ENCODE data around the gene CBX5.
"Not testable (repeated sequence)": the region's sequence is repeated elsewhere in the genome, so short reads cannot be mapped to it uniquely, and the experiment has no call there.

The CBX5 gene

GRCh38 chr12:54195737-54196347, 84.1 kb downstream of the CBX5 start:
- DNase-seq, result no peak

DNA sequence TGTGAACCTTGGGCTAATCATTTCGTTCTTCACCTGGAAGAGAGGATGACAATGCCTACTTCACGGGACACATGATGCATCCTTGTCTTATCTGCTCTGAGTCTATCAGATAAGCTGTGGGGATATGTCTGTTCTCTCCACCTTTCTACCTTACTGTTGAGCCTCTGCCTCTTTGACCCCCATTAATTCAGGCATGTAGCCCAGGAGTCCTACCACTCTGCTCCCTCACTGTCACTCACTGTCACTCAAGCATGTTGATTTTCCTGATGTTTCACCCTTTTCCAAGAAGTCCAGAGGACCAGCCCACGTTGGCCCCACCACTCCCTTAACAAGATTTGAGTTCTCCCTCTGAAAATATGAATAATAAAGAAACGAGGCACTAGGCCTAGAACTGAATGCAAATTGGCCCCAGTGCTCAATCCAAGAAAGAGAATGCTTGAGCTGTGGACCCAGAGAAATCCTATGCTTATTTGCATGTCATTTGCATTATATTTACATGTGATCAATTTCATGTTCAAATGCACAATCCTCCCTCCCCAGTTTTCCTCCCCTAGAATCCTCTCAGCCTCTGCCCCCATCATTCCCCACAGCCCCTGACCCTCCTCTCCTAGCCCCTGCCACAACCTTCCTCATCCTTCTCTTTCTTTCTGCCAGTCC, 84.7 kb downstream of the CBX5 start:
- DNase-seq, result no peak

- not testable (repeated sequence) for DNase-seq
Observed at GRCh38 chr12:54194611-54195010, 85.3 kb downstream of the CBX5 start.

DNA sequence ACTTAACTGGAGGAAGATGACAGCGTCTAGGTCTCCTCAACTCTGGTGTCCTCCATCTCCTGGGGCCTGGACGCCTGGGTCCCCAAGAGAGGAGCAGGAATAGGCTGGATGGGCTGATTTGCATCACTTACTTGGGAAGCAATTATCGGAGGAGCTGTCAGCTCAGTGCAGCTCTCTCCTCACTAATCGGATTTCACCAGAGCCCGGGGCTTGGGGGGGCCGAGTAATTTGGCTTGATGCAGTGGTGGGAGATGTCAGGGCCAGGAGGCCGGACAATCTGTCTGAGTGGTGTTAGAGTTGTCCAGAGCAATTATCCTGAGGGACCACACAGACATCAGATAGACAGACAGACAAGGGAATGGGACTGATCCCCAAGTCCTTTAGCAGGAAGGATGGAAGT, 86.5 kb downstream of the CBX5 start:
- no peak for DNase-seq

DNA sequence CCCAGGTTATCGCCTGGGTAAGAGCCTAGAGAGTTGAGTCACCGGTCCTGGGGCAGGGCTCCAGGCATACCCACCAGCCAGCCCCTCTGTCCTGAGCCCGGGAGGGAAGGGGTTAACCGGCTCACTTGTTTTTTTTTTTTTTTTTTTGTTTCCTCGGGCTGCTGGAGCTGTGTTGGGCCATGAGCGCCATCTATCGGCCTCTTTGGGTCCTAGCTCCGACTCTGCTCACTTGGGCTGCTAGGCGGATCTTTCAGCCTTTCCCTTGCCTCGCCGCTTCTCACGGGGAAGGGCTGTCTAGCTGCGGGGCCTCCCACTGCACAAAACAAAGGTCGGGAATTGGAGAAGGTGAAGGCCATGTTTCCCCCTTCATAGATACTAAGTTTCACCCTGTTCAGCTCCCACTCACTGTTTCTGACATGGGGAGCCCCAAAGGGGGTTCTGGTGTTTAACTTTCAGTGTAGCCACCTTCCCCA, 88.3 kb downstream of the CBX5 start:
- peak; percentile 86 for DNase-seq

DNA sequence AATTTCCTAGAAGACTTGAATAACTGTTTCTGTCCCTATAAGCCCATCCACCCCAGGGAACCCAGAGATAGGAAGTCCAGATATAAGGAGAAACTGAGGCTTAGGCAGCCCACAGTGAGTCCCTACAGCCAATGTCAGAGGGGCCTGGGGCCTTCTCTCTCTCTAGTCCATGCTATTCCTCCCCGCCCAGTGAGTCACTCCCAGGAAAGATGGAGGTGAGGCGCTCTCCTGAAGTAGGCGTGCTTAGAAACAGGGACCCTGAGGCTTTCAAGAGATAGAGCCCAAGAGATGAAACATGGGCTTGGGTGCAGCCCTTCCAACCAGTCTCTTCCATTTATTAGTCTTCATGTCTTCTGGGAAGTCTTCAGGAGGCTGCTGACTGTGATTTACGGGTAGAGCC, 88.8 kb downstream of the CBX5 start:
- DNase-seq, result no peak

DNA sequence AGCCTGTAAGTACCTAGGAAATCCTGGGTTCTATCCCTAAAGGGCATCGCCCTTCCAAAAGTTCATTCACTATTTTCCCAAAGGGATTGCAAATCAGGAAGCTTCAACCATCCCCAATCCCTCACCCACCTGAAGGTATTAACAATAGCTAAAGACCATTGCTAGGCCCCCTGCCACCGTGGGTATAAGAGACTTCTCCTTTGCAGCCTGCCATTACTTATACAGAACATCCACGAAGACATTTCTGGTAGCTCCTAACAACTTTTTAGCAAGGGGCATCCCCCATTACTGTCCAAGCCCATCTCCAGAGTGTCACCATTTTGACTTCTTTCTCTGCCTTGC, 90.8 kb downstream of the CBX5 start:
- no peak for DNase-seq

GRCh38 chr12:54187075-54187474, 92.8 kb downstream of the CBX5 start:
- DNase-seq, result no peak

DNA sequence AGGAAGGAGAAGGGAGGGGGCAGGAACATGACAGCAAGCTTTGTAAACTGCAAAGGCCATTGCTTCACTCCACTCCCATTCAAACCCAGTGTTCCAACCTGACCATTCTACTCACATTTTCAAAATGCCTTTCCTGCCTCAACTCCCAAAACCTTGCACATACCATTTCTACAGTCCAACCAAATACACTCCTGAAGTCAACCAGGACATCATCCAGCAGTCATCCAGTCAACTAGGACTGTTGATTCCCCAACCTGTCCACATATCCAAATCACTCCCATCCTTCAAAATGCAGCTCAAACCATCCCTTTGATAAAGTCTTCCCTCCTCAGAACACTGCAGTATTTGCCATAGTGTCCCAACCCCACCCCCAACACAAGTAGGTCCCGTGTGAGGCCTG, 94.0 kb downstream of the CBX5 start:
- no peak for DNase-seq

- not testable (repeated sequence) for DNase-seq
Observed at GRCh38 chr12:54185297-54185696, 94.6 kb downstream of the CBX5 start.

DNA sequence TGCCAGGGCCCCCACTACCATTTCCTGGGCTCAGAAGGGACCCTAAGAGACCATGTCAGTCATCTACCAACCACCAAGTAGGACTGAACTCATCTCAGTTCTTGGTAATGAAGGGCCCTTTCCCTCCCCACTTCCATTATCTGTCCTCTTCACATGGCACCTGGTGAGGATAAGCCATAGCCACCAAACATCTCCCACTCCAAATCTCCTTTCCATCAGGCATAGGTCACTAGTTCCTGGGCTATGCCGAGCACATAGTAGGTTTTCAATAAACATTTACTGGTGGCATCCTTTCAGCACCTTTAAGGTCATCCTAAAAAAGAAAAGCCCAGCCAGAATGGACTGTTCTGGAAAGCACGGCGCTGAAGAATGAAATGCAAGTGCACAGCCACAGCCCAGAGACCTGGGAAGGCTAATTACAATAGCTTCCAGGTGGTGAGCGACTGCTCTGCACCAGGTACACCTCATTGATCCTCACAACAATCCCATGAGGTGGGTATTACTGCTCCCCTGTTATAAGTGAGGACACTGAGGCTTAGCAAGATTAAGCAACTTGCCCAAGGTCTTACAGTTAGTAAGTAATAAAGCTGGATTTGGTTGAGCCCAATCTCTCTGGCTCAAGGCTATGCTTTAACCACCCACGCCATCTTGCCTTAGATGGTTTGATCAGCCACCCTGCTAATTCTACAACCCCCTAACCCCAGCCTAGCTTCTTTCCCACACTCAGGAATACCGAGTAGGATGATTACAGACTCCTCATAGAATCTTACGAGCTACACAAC, 95.7 kb downstream of the CBX5 start:
- no peak for DNase-seq

DNA sequence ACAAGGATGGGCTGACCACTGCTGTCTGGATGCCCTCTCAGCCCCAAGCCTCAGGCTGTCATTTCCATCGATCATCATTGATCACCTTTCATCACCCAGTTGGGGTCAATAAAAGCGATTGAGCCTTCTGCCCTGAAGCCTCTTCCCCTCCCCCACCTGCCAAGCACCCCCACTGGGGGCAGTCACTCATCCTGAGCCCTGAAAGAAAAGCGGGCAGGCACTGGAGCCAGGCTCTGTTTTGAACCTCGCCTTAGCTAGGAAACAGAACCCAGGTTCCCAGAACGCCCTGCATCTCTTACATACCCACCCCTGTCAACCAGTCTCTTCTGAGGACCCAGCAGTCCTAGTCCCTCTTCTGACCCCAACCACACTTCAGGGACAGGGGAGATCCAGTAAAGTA, 96.9 kb downstream of the CBX5 start:
- no peak for DNase-seq

DNA sequence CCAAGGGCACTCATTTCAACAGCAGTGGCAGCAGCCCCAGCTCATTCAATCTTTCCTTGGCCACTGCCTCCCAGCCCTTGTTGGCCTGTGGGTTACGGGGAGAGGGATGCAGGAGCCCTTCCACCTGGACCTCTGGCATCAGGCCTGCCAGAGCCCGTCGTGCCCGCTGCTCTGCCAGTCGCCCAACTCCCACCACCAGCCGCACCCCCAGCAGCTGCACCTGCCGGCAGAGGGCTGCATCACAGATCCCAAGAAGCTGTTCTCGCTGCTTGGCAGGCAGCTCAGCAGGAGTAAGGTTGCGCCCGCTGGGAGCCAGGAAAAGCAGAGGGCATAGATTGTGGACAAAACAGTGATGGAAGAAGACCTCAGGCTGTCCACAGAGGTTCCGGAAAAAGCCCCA, 97.8 kb downstream of the CBX5 start:
- DNase-seq, result no peak
